SK-N-SH treated with all-trans-retinoic acid at 6 μM for 48 hours (cell line): ENCODE results near the gene FLT1.

Experiments used
- CSDC2 ChIP-seq: fragments of 250-450 bp; sonication (Bioruptor Pico); IDR thresholded peaks from 2 replicates; pipeline ENCODE4 v1.5.0; 2020; ENCODE audit warnings: mild to moderate bottlenecking, moderate library complexity
- RARB ChIP-seq: fragments of 250-450 bp; sonication (Bioruptor Pico); IDR thresholded peaks from 2 replicates; pipeline ENCODE4 v1.8.0; 2021; ENCODE audit warnings: mild to moderate bottlenecking, moderate library complexity
- ZFP30 ChIP-seq: fragments of 450-650 bp; formaldehyde crosslinking; IDR thresholded peaks from 2 replicates; pipeline ENCODE4 v1.5.0; 2022; ENCODE audit warnings: mild to moderate bottlenecking, moderate library complexity
- TF ChIP-seq, protein P1 (sequence below): fragments of 250-450 bp; sonication (Bioruptor Pico); IDR thresholded peaks from 2 replicates; pipeline ENCODE4 v1.8.0; 2020; ENCODE audit warnings: mild to moderate bottlenecking, moderate library complexity, borderline replicate concordance

DNA sequence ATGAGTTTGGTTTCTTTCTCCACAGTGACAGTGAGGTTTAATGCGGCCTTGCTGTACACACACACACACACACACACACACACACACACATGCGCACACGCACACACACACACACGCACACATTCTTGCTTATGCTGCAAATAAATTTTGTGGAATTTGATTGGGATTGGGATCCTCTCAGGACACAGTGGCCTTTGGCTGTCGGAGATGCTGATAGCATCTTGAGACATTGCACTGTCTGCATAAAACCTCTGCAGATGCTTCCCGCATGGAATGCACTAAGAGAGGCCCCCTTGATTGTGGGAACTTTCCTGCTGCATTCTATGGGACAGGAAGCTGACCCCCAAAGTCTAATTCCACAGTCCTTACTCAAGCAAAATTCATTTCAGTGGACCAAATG lies 145.6 kb downstream of the FLT1 start:
- TF ChIP-seq, protein P1, sequence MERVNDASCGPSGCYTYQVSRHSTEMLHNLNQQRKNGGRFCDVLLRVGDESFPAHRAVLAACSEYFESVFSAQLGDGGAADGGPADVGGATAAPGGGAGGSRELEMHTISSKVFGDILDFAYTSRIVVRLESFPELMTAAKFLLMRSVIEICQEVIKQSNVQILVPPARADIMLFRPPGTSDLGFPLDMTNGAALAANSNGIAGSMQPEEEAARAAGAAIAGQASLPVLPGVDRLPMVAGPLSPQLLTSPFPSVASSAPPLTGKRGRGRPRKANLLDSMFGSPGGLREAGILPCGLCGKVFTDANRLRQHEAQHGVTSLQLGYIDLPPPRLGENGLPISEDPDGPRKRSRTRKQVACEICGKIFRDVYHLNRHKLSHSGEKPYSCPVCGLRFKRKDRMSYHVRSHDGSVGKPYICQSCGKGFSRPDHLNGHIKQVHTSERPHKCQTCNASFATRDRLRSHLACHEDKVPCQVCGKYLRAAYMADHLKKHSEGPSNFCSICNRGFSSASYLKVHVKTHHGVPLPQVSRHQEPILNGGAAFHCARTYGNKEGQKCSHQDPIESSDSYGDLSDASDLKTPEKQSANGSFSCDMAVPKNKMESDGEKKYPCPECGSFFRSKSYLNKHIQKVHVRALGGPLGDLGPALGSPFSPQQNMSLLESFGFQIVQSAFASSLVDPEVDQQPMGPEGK (CRISPR knock-in tag): no peak
- TF ChIP-seq CSDC2 (CRISPR knock-in tag): no peak
- TF ChIP-seq RARB: no peak
- no peak for TF ChIP-seq ZFP30 (CRISPR knock-in tag)
